Left kidney (tissue), 2 donors: ENCODE measurements around the gene ZNRD2. TPM values are rescaled to one million over a fixed set of nuclear protein-coding genes. Genes with fewer than 3 reads are reported as not detected.

Experiments
- DNase-seq: peaks from one replicate; pipeline ENCODE4 v3.0.0-alpha.2; 2013
- polyA plus RNA-seq: library from polyadenylated mRNA; unstranded; fragments of 120-200 nt; gene quantifications from one replicate; pipeline ENCODE4 v1.2.1, GENCODE V29; 2013; ENCODE audit not compliant: insufficient read length

ZNRD2 gene
- polyA plus RNA-seq, 1 donor, result 37.5 TPM

GRCh38 chr11:65571420-65571819 is 1.1 kb downstream of the ZNRD2 start:
- no peak for DNase-seq

DNA sequence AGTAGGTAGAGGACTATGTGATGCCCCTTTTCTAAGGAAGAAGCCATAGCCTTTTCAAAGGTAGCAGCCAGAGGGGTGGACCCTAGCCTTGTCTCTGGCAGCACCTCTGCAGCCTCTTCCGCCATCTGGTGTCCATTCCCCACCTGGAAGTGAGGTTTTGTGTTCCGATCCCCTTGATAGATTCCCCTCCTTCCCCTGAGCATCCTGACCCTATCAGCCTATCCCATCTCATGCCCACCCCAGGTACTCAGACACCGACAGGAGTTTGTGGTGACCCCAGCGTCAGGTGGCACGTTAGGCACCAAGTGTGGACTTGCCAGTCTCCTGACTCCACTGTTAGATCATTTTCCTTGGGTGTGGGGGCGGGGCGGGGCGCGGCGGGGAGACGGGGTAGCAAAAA is 1.7 kb downstream of the ZNRD2 start:
- DNase-seq, result no peak

DNA sequence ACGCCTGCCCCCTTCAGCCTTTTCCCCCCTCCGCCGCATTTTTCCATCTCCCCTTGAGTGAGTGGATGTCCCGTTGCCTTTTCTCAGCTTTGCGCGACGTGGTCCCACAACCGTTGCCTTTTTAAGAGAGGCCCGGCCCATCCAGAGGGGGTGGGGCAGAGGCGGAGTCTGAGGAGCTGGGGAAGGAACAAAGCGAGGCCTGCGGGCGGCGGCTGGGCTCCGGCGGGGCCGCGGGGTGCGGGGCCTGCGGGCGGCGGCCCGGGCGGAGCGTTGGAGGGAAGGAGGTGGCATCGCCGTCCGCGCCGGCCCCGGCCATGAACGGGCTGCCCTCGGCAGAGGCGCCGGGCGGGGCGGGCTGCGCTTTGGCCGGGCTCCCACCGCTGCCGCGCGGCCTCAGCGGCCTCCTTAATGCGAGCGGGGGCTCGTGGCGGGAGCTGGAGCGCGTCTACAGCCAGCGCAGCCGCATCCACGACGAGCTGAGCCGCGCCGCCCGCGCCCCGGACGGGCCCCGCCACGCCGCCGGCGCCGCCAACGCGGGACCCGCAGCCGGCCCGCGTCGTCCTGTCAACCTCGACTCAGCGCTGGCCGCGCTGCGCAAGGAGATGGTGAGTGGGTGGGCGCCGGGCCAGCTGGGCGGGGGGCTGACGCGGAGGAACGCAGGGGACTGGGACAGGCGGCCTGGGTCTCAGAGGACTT is 2.2 kb downstream of the ZNRD2 start, which contains the start of gene FAM89B:
TSS of gene FAM89B (plus strand) at position 183 of the 696 bp plus-strand sequence. CDS start at position 315, 132 bp downstream.
- peak; percentile 90 for DNase-seq

DNA sequence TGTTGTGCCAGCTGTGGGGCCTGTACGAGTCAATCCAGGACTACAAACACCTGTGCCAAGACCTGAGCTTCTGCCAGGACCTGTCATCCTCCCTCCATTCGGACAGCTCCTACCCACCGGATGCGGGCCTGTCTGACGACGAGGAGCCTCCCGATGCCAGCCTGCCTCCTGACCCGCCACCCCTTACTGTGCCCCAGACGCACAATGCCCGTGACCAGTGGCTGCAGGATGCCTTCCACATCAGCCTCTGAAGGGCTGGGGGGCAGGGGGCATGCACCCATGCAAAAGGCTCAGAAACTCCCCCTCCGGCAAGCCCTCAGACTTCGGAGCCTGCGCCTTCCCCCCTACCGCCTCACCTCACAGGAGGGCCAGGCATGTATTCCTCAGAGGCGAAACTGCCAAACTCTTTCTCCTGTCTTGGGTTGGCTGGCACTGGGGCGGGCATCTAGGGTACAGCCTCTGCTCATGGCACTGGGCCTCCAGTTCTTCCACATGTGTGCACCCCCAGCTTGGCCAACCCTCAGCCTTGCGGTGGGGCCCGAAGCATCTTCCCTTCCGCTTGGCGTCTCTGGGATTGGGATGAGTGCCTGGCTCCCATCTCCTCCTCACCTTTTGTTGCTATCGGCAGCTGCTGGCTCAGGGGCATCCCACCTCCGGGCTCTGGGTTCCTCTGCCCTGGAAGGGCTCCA is 3.3 kb downstream of the ZNRD2 start:
- DNase-seq, result no peak

- peak; percentile 82 for DNase-seq
These were observed 4.0 kb downstream of the ZNRD2 start for GRCh38 chr11:65574109-65574810.

GRCh38 chr11:65574811-65575567 is 4.7 kb downstream of the ZNRD2 start:
- no peak for DNase-seq

GRCh38 chr11:65575568-65576231 is 5.4 kb downstream of the ZNRD2 start, which contains the start of gene EHBP1L1:
TSS of gene EHBP1L1 (plus strand) at chr11:65576053. CDS start at chr11:65576303, 250 bp downstream.
- DNase-seq, result no peak

DNA sequence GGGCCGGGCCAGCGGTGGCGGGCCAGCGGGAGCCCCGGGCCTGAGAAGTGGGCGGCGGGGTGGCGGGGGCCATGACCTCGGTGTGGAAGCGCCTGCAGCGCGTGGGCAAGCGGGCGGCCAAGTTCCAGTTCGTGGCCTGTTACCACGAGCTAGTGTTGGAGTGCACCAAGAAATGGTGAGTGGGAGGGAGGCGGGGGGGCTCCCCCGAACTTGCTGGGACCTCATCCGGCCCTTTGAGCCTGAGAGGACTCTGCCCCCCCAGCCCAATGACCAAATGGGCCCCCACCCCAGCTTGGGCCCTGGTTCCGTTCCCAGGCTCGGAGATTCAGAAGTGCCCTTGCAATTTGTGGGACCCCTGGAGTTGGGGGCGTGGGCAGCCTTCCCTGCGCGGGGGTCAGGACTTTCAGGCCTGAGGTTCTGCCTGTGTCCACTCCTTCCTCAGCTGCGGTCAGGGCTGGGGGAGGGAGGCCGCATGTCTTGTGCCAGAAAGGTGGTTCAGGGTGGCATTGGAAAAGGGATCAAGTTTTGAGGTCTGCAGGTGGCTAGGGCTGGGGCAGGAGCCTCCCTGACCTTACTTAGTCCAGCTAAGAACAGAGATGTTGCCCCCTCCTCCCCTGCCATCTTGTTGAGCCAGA is 6.1 kb downstream of the ZNRD2 start:
- no peak for DNase-seq

GRCh38 chr11:65576867-65577755 is 6.8 kb downstream of the ZNRD2 start:
- no peak for DNase-seq

DNA sequence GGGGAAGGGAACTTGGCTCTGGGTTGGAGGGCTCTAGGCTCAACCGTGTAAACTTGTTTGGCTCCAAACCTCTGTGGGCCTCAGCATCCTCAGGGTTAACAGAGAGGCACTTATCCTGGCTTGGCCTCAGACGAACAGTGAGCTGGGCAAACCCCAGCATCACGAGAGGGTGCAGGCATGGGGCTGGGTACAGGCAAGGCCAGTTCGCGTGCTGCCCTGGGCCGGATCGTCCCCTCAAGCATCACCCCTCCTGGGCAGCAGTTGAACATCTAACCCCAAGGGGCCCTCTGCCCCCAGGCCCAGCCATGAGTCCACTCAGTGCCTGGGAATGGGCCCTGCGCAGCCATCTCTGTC is 7.5 kb downstream of the ZNRD2 start:
- no peak for DNase-seq

GRCh38 chr11:65578134-65578533 is 7.9 kb downstream of the ZNRD2 start:
- DNase-seq, result no peak

GRCh38 chr11:65578667-65579066 is 8.4 kb downstream of the ZNRD2 start:
- no peak for DNase-seq

DNA sequence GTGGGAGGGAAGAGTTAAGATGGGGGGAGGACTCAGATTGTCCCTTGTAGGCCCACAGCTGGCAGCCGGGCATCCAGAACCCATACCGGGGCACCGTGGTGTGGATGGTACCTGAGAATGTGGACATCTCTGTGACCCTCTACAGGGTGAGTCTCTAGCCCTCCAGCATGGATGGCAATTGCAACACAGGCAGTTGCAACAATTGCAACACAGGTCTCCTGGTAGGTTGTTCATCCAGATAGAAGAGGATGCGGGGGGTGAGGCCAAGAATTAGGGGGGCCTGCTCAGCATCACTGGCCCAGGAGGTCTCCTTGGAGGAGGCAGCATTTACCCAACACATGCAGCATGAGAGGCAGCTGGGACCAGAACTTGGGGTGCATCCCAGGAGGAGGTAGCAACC is 9.0 kb downstream of the ZNRD2 start:
- no peak for DNase-seq

GRCh38 chr11:65580031-65580692 is 9.9 kb downstream of the ZNRD2 start:
- no peak for DNase-seq

DNA sequence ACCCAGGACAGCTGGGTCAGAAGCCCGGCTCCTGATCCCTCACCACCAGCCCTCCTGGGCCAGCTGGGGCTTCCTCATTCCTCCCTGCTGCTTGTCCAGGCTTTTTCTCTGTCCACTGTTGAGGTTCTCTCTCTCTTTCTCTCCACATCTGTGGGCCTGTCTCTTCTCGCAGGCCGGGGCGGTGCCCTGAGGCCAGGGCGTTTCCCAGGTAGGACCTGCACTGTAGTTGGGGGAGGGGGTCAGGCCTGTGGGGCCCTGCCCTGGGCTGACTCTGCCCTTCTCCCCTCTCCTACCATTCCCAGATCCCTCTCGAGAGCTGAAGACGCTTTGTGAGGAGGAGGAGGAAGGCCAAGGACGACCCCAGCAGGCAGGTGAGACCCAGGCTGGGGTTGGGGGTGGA is 10.5 kb downstream of the ZNRD2 start:
- DNase-seq, result no peak

DNA sequence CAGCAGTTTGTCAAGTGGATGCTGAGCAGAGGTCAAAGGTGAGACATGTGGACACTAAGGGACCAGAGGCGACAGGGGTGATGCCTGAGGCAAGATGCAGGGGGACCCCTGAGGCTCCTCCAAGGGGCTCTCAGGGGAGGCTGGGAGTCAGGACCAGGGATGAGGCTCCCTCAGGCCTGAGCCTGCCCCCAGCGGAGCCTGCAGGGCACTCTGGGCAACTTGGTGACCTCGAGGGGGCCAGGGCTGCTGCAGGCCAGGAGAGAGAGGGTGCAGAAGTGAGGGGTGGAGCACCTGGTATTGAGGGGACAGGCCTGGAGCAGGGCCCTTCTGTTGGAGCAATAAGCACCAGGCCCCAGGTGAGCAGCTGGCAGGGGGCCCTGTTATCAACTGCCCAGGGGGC is 11.7 kb downstream of the ZNRD2 start:
- DNase-seq, result no peak

GRCh38 chr11:65583589-65583988 is 13.3 kb downstream of the ZNRD2 start:
- no peak for DNase-seq

DNA sequence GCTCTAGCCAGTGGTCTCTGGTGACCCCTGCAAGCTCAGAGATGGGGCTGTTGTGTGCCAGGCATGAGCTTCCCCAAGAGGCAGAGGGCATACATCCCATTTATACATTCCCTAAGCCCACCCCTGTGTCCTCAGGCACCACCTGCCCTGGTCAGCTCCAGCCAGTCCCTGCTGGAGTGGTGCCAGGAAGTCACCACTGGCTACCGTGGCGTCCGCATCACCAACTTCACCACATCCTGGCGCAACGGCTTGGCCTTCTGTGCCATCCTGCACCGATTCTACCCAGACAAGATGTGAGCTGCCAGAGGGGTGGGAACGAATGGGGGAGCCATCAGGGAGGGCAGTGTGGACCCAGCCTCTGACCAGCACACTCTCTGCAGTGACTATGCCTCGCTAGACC is 13.8 kb downstream of the ZNRD2 start:
- DNase-seq, result no peak

- DNase-seq, result no peak
These were observed 14.5 kb downstream of the ZNRD2 start for GRCh38 chr11:65584723-65585171.
